RCC 7860 (cell line): ENCODE results near the gene TFIP11.

Experiments used
- DNase-seq: peaks from one replicate; pipeline ENCODE4 v3.0.0-alpha.2; 2015; ENCODE audit warnings: low spot score
- FAIRE-seq: peaks from 2 replicates; lab custom pipeline; 2012; peaks lifted over from hg19 to GRCh38; lab: Jason Lieb, UNC

Gene TFIP11

GRCh38 chr22:26452236-26453016 is 59.8 kb downstream of the TFIP11 start:
- DNase-seq = no peak
- FAIRE-seq = no peak

- FAIRE-seq = no peak
- no peak for DNase-seq
These were observed 61.7 kb downstream of the TFIP11 start for GRCh38 chr22:26450453-26451185.

- FAIRE-seq = no peak
These were observed 63.3 kb downstream of the TFIP11 start for GRCh38 chr22:26448941-26449340.

GRCh38 chr22:26448334-26448733 is 63.9 kb downstream of the TFIP11 start:
- DNase-seq = no peak
- FAIRE-seq = no peak

More at GRCh38 chr22:26448941-26449340, 63.3 kb downstream of the TFIP11 start:
- DNase-seq = no peak

GRCh38 chr22:26447584-26448329 is 64.5 kb downstream of the TFIP11 start:
- FAIRE-seq (no peak), DNase-seq (no peak)

GRCh38 chr22:26446808-26447515 is 65.3 kb downstream of the TFIP11 start:
- FAIRE-seq = no peak

GRCh38 chr22:26445577-26446275 is 66.5 kb downstream of the TFIP11 start:
- DNase-seq (no peak), FAIRE-seq (no peak)

More at GRCh38 chr22:26446808-26447515, 65.3 kb downstream of the TFIP11 start:
- DNase-seq = no peak

GRCh38 chr22:26444777-26445176 is 67.5 kb downstream of the TFIP11 start:
- FAIRE-seq (no peak), DNase-seq (no peak)

GRCh38 chr22:26443901-26444690 is 68.2 kb downstream of the TFIP11 start:
- FAIRE-seq = no peak
- no peak for DNase-seq

GRCh38 chr22:26442086-26442756 is 70.1 kb downstream of the TFIP11 start:
- DNase-seq = no peak
- no peak for FAIRE-seq
